Muscle layer of colon (tissue), 2 donors: ENCODE measurements around the gene UBE3A.
"Not testable (repeated sequence)": the region's sequence is repeated elsewhere in the genome, so short reads cannot be mapped to it uniquely, and the experiment has no call there.

Experiments
- H3K27ac ChIP-seq: one replicate; pipeline ENCODE4 v1.7.0; 2013; ENCODE audit warnings: low read depth, mild to moderate bottlenecking, low read length, moderate library complexity
- H3K27me3 ChIP-seq, 2 donors: one replicate each; pipeline ENCODE4 v1.7.0; 2013; ENCODE audit warnings: low read length in 2 of 2, mild to moderate bottlenecking in 2 of 2; ENCODE audit not compliant: insufficient read depth in 2 of 2, control insufficient read depth in 1 of 2
- H3K36me3 ChIP-seq: one replicate; pipeline ENCODE4 v1.7.0; 2013; ENCODE audit warnings: mild to moderate bottlenecking, low read length; ENCODE audit not compliant: insufficient read depth
- H3K4me1 ChIP-seq: one replicate; pipeline ENCODE4 v1.7.0; 2013; ENCODE audit warnings: mild to moderate bottlenecking, low read length; ENCODE audit not compliant: insufficient read depth
- H3K4me3 ChIP-seq, 2 donors: one replicate each; pipeline ENCODE4 v1.7.0; 2013; ENCODE audit warnings: low read length in 2 of 2, low read depth in 1 of 2, mild to moderate bottlenecking in 1 of 2, moderate library complexity in 1 of 2
- H3K9ac ChIP-seq: one replicate; pipeline ENCODE4 v1.7.0; 2013; ENCODE audit warnings: low read length
- H3K9me3 ChIP-seq: one replicate; pipeline ENCODE4 v1.7.0; 2013; ENCODE audit warnings: mild to moderate bottlenecking, low read length
- donor health status: abdominal sarcoma.
- donor health status: Adenocarcinoma of cecum.

Gene UBE3A

DNA sequence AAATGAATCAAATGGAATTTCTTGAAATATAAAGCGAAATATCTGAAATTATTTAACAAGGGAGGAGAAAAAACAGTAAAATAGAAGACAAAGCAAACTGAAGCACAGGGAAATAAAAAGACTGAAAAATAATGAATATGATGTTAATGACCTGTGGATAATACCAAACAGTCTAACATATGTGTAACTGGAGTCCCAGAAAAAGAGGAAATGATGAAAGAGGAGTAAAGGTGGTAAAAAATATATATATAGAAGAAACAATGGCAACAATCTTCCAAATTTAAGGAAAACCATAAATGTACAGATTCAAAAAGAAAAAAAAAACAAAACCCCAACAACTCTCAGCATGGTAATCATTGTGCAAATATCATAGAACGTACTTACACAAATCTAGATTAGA, 21.2 kb downstream of the UBE3A start:
- H3K9me3 ChIP-seq, result no peaks in the 10 kb centered on the region
- H3K9ac ChIP-seq, result no peak overlapping the region
- no peaks in the 10 kb centered on the region for H3K36me3 ChIP-seq
- H3K4me3 ChIP-seq, result no peak overlapping the region
- no peak overlapping the region for H3K27ac ChIP-seq
- H3K27me3 ChIP-seq, result no peaks in the 10 kb centered on the region
- H3K4me1 ChIP-seq, result no peaks in the 10 kb centered on the region

DNA sequence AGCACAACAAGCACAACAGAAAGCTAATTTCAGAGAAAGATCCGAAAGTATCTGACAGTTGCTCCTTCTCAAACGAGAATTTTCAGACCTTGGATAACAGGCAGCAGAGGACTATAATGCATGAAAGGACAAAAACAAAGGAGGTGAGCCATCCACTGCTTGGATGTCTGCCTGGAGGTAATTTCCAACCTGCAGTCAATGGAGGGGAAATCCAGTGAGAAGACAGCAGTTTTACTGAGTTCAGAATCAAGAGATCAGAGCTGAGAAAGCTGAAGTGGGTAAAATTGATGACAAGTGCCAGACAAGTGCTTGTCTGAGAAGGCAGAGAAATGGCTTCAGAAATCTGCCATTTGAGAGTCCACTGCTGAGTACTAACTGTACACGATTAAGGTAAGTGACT, 22.1 kb downstream of the UBE3A start:
- no peaks in the 10 kb centered on the region for H3K36me3 ChIP-seq
- H3K27me3 ChIP-seq, result no peaks in the 10 kb centered on the region
- H3K9ac ChIP-seq, result no peak overlapping the region
- no peak overlapping the region for H3K4me3 ChIP-seq
- no peaks in the 10 kb centered on the region for H3K4me1 ChIP-seq
- no peaks in the 10 kb centered on the region for H3K9me3 ChIP-seq
- H3K27ac ChIP-seq, result no peak overlapping the region

GRCh38 chr15:25415707-25416106, 23.1 kb downstream of the UBE3A start:
- no peaks in the 10 kb centered on the region for H3K36me3 ChIP-seq
- no peaks in the 10 kb centered on the region for H3K9me3 ChIP-seq
- no peaks in the 10 kb centered on the region for H3K27me3 ChIP-seq
- no peak overlapping the region for H3K9ac ChIP-seq
- H3K27ac ChIP-seq, result no peak overlapping the region
- no peak overlapping the region for H3K4me3 ChIP-seq
- H3K4me1 ChIP-seq, result peaks cover under 1% of the 10 kb centered on the region

DNA sequence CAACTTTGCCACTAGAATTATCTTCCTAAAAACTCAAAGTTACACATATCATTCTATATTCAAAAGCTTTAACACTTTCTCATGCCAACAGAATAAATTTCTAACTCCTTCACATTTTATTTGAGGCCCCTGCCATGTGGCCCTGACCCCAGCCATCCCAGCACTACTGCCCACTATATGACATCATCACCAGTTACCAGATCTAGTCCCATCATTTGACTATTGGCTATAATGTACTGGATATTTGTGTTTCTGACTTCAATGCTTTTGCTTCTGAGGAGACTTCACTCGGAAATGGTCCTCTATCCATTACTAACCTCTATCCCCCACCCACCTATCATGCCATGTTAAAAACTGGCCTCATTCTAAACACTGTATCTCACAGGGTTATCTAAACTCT, 23.6 kb downstream of the UBE3A start:
- Histone ChIP-seq H3K4me3 (no peak overlapping the region), H3K9ac (no peak overlapping the region), H3K9me3 (no peaks in the 10 kb centered on the region), H3K36me3 (no peaks in the 10 kb centered on the region), H3K27me3 (no peaks in the 10 kb centered on the region), H3K4me1 (peaks cover 5% of the 10 kb centered on the region), H3K27ac (no peak overlapping the region)

- Histone ChIP-seq H3K9ac (no peak overlapping the region), H3K27ac (no peak overlapping the region), H3K4me1 (peaks cover 11% of the 10 kb centered on the region), H3K27me3 (no peaks in the 10 kb centered on the region), H3K9me3 (no peaks in the 10 kb centered on the region), H3K4me3 (no peak overlapping the region), H3K36me3 (no peaks in the 10 kb centered on the region)
Measured at GRCh38 chr15:25410649-25411048, 28.2 kb downstream of the UBE3A start.

GRCh38 chr15:25409731-25410130, 29.1 kb downstream of the UBE3A start:
- H3K4me3 ChIP-seq, H3K36me3 ChIP-seq, H3K9me3 ChIP-seq, H3K27me3 ChIP-seq, H3K27ac ChIP-seq, H3K9ac ChIP-seq: not testable (repeated sequence)
- H3K4me1 ChIP-seq, result peaks cover 11% of the 10 kb centered on the region

- H3K36me3 ChIP-seq, result peaks cover 7% of the 10 kb centered on the region
- H3K27me3 ChIP-seq, result no peaks in the 10 kb centered on the region
- no peak overlapping the region for H3K27ac ChIP-seq
- H3K9me3 ChIP-seq, result no peaks in the 10 kb centered on the region
- peaks cover 11% of the 10 kb centered on the region for H3K4me1 ChIP-seq
- no peak overlapping the region for H3K4me3 ChIP-seq
- no peak overlapping the region for H3K9ac ChIP-seq
Measured at GRCh38 chr15:25408929-25409328, 29.9 kb downstream of the UBE3A start.

DNA sequence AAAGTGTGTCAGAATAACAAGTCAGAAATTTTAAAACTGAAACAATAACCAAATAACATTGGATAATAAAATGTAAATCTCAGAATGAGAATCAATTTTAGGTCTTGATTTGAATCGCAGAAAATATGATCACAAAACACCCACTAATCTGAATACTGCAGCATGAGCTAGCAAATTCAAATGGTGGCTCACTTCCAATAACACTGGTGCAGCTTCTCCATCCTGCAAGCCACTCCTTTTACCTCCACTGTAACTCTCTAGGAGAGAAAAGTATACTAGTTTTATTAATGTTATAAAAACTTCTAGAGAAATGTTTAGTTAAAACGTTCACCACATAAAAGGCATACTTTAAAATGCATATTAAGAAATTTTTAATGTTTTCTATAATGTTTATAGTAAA, 30.4 kb downstream of the UBE3A start:
- no peak overlapping the region for H3K27ac ChIP-seq
- peaks cover 11% of the 10 kb centered on the region for H3K4me1 ChIP-seq
- H3K27me3 ChIP-seq, result no peaks in the 10 kb centered on the region
- no peaks in the 10 kb centered on the region for H3K9me3 ChIP-seq
- H3K36me3 ChIP-seq, result peaks cover 7% of the 10 kb centered on the region
- no peak overlapping the region for H3K9ac ChIP-seq
- no peak overlapping the region for H3K4me3 ChIP-seq

- H3K27me3 ChIP-seq, result no peaks in the 10 kb centered on the region
- H3K4me3 ChIP-seq, result no peak overlapping the region
- peaks cover 7% of the 10 kb centered on the region for H3K36me3 ChIP-seq
- H3K27ac ChIP-seq, result no peak overlapping the region
- H3K9ac ChIP-seq, result no peak overlapping the region
- peaks cover 11% of the 10 kb centered on the region for H3K4me1 ChIP-seq
- H3K9me3 ChIP-seq, result no peaks in the 10 kb centered on the region
Measured at GRCh38 chr15:25407950-25408349, 30.9 kb downstream of the UBE3A start.

GRCh38 chr15:25406846-25407245, 32.0 kb downstream of the UBE3A start:
- H3K4me1 ChIP-seq, result peaks cover 11% of the 10 kb centered on the region
- peaks cover 18% of the 10 kb centered on the region for H3K36me3 ChIP-seq
- H3K9ac ChIP-seq, result no peak overlapping the region
- no peak overlapping the region for H3K27ac ChIP-seq
- H3K4me3 ChIP-seq, result no peak overlapping the region
- H3K9me3 ChIP-seq, result peaks cover 7% of the 10 kb centered on the region
- no peaks in the 10 kb centered on the region for H3K27me3 ChIP-seq

GRCh38 chr15:25406261-25406660, 32.6 kb downstream of the UBE3A start:
- Histone ChIP-seq H3K36me3 (peaks cover 20% of the 10 kb centered on the region), H3K9me3 (peaks cover 11% of the 10 kb centered on the region), H3K9ac (no peak overlapping the region), H3K27ac (no peak overlapping the region), H3K4me1 (peaks cover 11% of the 10 kb centered on the region), H3K27me3 (no peaks in the 10 kb centered on the region), H3K4me3 (no peak overlapping the region)

GRCh38 chr15:25403771-25404170, 35.1 kb downstream of the UBE3A start:
- H3K27ac ChIP-seq, result no peak overlapping the region
- no peak overlapping the region for H3K4me3 ChIP-seq
- no peaks in the 10 kb centered on the region for H3K27me3 ChIP-seq
- peaks cover 11% of the 10 kb centered on the region for H3K9me3 ChIP-seq
- no peak overlapping the region for H3K9ac ChIP-seq
- H3K4me1 ChIP-seq, result peaks cover 4% of the 10 kb centered on the region
- H3K36me3 ChIP-seq, result peaks cover 20% of the 10 kb centered on the region
